Body of pancreas (tissue), 4 donors: Measurements from ENCODE around the gene GATAD2B. TPM values are rescaled to one million over a fixed set of nuclear protein-coding genes. Genes with fewer than 3 reads are reported as not detected.
A peak's percentile ranks its signal among the peaks of the same experiment; 100 is the strongest.

Source experiments
- ATAC-seq: fragments of 150-250 bp; one replicate; pipeline ENCODE4 v1.9.1; 2016
- DNase-seq, 4 donors: peaks; one replicate each; pipeline ENCODE4 v3.0.0-alpha.2; 2019
- H3K27ac ChIP-seq, 4 donors: fragments of 200-600 bp; sonication (generic); 1 replicate in 3 of 4; 2 replicates in 1 of 4; pipeline versions ENCODE4 v1.5.1 to v1.6.1; 2016 to 2019; ENCODE audit warnings: mild to moderate bottlenecking in 1 of 4, mixed read lengths in 1 of 4, moderate library complexity in 1 of 4
- H3K27me3 ChIP-seq, 2 donors: fragments of 200-600 bp; sonication (generic); one replicate each; pipeline ENCODE4 v1.6.0; 2016; ENCODE audit warnings: mild to moderate bottlenecking in 1 of 2
- H3K36me3 ChIP-seq, 2 donors: fragments of 200-600 bp; sonication (generic); replicated peaks in 1 of 2; 2 replicates each; pipeline ENCODE4 v1.5.1; 2016; ENCODE audit warnings: low read depth in 2 of 2; ENCODE audit not compliant: insufficient read depth in 1 of 2
- H3K4me1 ChIP-seq: fragments of 200-600 bp; sonication (generic); one replicate; pipeline ENCODE4 v1.6.0; 2016
- H3K4me3 ChIP-seq, 2 donors: fragments of 200-600 bp; sonication (generic); 1 replicate in 1 of 2; 2 replicates in 1 of 2; pipeline ENCODE4 v1.5.1; 2016 to 2019
- H3K9me3 ChIP-seq, 3 donors: fragments of 200-600 bp; sonication (generic); 1 replicate in 2 of 3; 2 replicates in 1 of 3; pipeline ENCODE4 v1.5.1; 2016
- CTCF ChIP-seq, 7 experiments: fragments of 450-650 bp in 4 of 7; fragments of 200-600 bp in 3 of 7; sonication (generic) in 3 of 7; IDR thresholded peaks; one replicate each; pipeline ENCODE4 v1.5.1; 2016 to 2019; ENCODE audit warnings: antibody characterized with exemption in 7 of 7
- POLR2A ChIP-seq, 3 donors: fragments of 450-650 bp; IDR thresholded peaks; one replicate each; pipeline ENCODE4 v1.6.1; 2016; ENCODE audit warnings: antibody characterized with exemption in 3 of 3, mild to moderate bottlenecking in 2 of 3
- WGBS, 2 donors: methylation state at CpG; one replicate each; pipeline ENCODE4 v1.1.5; 2017; 5-methylcytosine and 5-hydroxymethylcytosine counted together
- intact Hi-C: fragments of 100-400 bp; cut with DNase I; formaldehyde crosslinking; loops from one replicate; pipeline ENCODE4 v1.15.1; 2023
- total RNA-seq, 2 donors: library from RNA; depleted of rRNA; stranded (reverse); fragments of >200 nt; gene quantifications; one replicate each; pipeline ENCODE4 v1.1.0, GENCODE V29; 2016

The GATAD2B gene
- total RNA-seq, 2 donors from 2014 or later = 7.8 to 12.5 TPM

DNA sequence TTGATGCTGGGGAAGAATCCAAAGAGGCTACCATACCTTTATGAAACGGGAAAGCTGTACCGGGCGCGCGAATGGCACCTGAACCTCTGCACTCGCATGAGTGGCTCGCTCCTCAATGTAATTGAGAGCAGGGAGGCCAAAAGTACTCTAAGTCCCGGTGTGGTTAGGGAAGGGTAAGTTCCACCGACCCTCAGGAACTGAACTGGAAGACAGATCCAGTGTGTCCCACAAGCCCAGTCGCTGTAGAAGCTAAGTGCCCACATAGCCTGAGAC, 1.0 kb downstream of the GATAD2B start:
- Histone ChIP-seq H3K4me3 (peak overlapping the region; percentile 80 to 99), H3K36me3 (no peaks in the 10 kb centered on the region), H3K4me1 (peaks cover 38% of the 10 kb centered on the region), H3K9me3 (no peaks in the 10 kb centered on the region), H3K27ac (peak overlapping the region in 3 of 4 donors; percentile 70 to 90 (median 86)), H3K27me3 (no peaks in the 10 kb centered on the region)
- DNase-seq (no peak), ATAC-seq (no peak)
- TF ChIP-seq POLR2A (IDR thresholded peaks at IDR 0.05) (no peak), CTCF (IDR thresholded peaks at IDR 0.05) (no peak)
- 0 to 1% methylated on average over 2 to 10 of the region's 10 CpGs for WGBS, 2 donors
- intact Hi-C loops = no loop called here

DNA sequence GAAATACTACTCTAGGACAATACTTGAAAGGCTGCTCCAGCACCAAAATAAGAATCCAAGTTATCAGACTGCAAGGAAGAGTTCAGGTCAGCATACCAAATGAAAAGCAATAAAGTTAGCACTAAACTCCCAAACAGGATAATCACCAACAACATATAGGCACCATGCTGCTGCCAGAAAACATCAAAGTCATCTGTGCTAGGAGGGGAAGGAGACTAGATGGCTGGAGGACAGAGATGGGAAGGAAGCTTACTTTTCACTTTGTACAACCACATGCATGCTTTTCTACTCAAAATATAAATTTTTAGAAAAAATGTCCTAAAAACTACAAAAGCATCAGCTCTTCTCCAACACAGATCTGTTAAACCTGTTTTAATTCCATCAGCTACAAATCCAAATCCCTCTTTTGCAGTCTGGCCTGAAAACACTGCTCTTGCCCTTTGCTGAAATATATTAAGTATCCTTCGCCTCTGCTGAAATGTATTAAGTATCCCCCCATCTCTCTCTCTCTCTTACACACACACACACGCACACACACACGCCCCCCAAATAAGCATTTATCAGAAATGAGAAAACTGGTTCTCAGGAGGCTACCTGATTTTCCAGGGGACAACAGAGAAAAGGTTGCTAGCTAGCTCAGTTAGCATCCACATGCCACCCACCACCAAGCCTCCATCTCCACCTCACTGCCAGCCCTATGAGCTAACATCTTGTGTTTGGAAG, 1.5 kb downstream of the GATAD2B start:
- Histone ChIP-seq H3K27me3 (no peaks in the 10 kb centered on the region), H3K4me3 (peak overlapping the region in 1 of 2 donors; percentile 80), H3K27ac (peak overlapping the region in 2 of 4 donors; percentile 70 to 90), H3K4me1 (peaks cover 38% of the 10 kb centered on the region), H3K9me3 (no peaks in the 10 kb centered on the region), H3K36me3 (no peaks in the 10 kb centered on the region)
- DNase-seq = no peak
- no peak for ATAC-seq
- intact Hi-C loops = no loop called here
- 22 to 26% methylated on average over 3 of the region's 3 CpGs for WGBS, 2 donors
- TF ChIP-seq CTCF (IDR thresholded peaks at IDR 0.05) (no peak), POLR2A (IDR thresholded peaks at IDR 0.05) (no peak)

DNA sequence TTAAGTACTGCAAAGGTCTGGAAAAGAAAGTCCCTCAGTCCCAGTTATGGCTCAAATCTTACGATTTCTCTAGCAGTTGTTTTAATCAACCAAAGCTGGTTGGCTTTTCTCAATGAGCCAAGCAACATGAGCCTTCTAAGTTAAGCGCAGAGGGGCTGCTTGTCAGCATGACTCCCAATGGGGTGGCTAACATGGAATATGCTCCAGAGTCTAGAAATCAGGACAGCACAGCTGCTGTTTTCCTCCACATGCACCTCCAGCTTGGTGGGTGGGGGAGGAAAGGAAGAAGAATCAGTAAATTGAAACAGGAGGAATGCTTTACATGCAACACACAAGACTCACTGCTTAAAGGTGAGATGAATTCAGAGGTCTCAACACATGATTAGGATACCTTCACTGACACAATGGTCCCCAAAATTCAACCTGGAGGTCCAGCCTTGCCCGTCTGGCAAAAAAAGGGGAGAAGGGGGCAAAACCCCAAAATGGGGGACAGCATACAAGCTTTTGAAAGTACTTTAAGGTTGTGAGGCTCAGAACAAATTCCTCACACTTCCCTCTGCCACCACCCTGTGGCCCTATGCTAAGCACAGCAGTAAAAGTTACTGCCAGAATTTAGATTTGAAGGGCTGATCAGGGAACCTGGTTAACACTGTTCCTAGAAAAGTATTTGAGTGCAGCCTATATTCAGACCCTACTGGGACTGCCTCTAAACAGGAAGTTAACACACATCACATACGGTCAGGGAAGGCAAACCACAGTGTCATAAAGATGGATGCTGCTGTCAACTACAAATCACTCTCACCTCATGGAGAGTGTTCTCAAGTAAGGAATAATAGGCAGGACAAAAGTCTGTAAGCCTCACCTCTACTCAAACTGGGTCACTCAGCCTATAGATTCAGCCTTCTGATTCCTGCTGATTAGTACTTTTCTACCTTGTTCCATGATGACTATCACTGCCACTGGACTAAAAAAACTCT, 2.6 kb downstream of the GATAD2B start:
- 36 to 47% methylated on average over 4 of the region's 4 CpGs for WGBS, 2 donors
- Histone ChIP-seq H3K36me3 (no peaks in the 10 kb centered on the region), H3K4me3 (no peak overlapping the region), H3K27ac (no peak overlapping the region), H3K9me3 (no peaks in the 10 kb centered on the region), H3K4me1 (peaks cover 38% of the 10 kb centered on the region), H3K27me3 (no peaks in the 10 kb centered on the region)
- DNase-seq (no peak), ATAC-seq (no peak)
- TF ChIP-seq POLR2A (IDR thresholded peaks at IDR 0.05) (no peak), CTCF (IDR thresholded peaks at IDR 0.05) (peak in 2 of 7 experiments; percentile 8 to 19)
- intact Hi-C loops = no loop called here

GRCh38 chr1:153916297-153916696, 6.5 kb downstream of the GATAD2B start:
- no peaks in the 10 kb centered on the region for H3K9me3 ChIP-seq
- H3K4me3 ChIP-seq = no peak overlapping the region
- no peak for DNase-seq
- no peak for ATAC-seq
- no peaks in the 10 kb centered on the region for H3K27me3 ChIP-seq
- TF ChIP-seq POLR2A (IDR thresholded peaks at IDR 0.05) (no peak), CTCF (IDR thresholded peaks at IDR 0.05) (no peak)
- intact Hi-C loops = no loop called here
- peaks cover 39% of the 10 kb centered on the region for H3K4me1 ChIP-seq
- WGBS, 2 donors = 80 to 92% methylated on average over 4 of the region's 4 CpGs
- no peaks in the 10 kb centered on the region for H3K36me3 ChIP-seq
- H3K27ac ChIP-seq = no peak overlapping the region
